Esophagus muscularis mucosa (tissue), 4 donors: ENCODE measurements around the gene OGN. TPM values are rescaled to one million over a fixed set of nuclear protein-coding genes. Genes with fewer than 3 reads are reported as not detected.

Source experiments
- DNase-seq: peaks from one replicate; pipeline ENCODE4 v3.0.0-alpha.2; 2017; ENCODE audit errors: extremely low spot score
- H3K27ac ChIP-seq, 4 donors: fragments of 200-600 bp; sonication (generic); replicated peaks in 1 of 4; 1 replicate in 3 of 4; 2 replicates in 1 of 4; pipeline ENCODE4 v1.5.1; 2016 to 2019; ENCODE audit warnings: mild to moderate bottlenecking in 1 of 4
- H3K27me3 ChIP-seq, 4 donors: fragments of 200-600 bp; sonication (generic); one replicate each; pipeline versions ENCODE4 v1.5.1 to v1.6.0; 2016 to 2019
- H3K36me3 ChIP-seq, 4 donors: fragments of 200-600 bp; sonication (generic); one replicate each; pipeline ENCODE4 v1.5.1; 2016 to 2019
- H3K4me1 ChIP-seq, 4 donors: fragments of 200-600 bp; sonication (generic); one replicate each; pipeline ENCODE4 v1.5.1; 2016 to 2019
- H3K4me3 ChIP-seq, 4 donors: fragments of 200-600 bp; sonication (generic); 1 replicate in 2 of 4; 2 replicates in 2 of 4; pipeline ENCODE4 v1.5.1; 2016 to 2019; ENCODE audit warnings: mild to moderate bottlenecking in 4 of 4, moderate library complexity in 1 of 4
- H3K9me3 ChIP-seq, 4 donors: fragments of 200-600 bp; sonication (generic); 1 replicate in 3 of 4; 2 replicates in 1 of 4; pipeline ENCODE4 v1.5.1; 2016 to 2019
- EP300 ChIP-seq: sonication (generic); formaldehyde crosslinking; IDR thresholded peaks from one replicate; pipeline ENCODE4 v1.6.1; 2017; ENCODE audit warnings: antibody characterized with exemption
- POLR2A ChIP-seq: fragments of 450-650 bp; IDR thresholded peaks from one replicate; pipeline ENCODE4 v1.6.1; 2017; ENCODE audit warnings: antibody characterized with exemption, moderate library complexity, mild to moderate bottlenecking, low read depth
- POLR2AphosphoS5 ChIP-seq, 2 donors: sonication (generic); formaldehyde crosslinking; IDR thresholded peaks; one replicate each; pipeline ENCODE4 v1.6.1; 2017; ENCODE audit warnings: antibody characterized with exemption in 2 of 2
- WGBS: methylation state at CpG from one replicate; pipeline ENCODE4 v1.1.5; 2018; 5-methylcytosine and 5-hydroxymethylcytosine counted together
- intact Hi-C: fragments of 100-400 bp; cut with DNase I; formaldehyde crosslinking; loops from one replicate; pipeline ENCODE4 v1.15.1; 2023
- total RNA-seq, 4 donors: library from RNA; depleted of rRNA; stranded (reverse); fragments of >200 nt; gene quantifications; one replicate each; pipeline versions ENCODE4 v1.1.0 to v1.2.1, GENCODE V29; 2016
- TF ChIP-seq, protein P1 (sequence below), 3 experiments: fragments of 200-600 bp in 2 of 3; fragments of 450-650 bp in 1 of 3; sonication (generic) in 2 of 3; IDR thresholded peaks; one replicate each; pipeline ENCODE4 v1.5.1; 2017 to 2019; ENCODE audit warnings: antibody characterized with exemption in 3 of 3, mild to moderate bottlenecking in 2 of 3, moderate library complexity in 1 of 3

OGN gene
- total RNA-seq, 4 donors from 2014 or later: 16.5 to 42.1 (median 20.0) TPM

- Histone ChIP-seq H3K27me3 (no peaks in the 10 kb centered on the region), H3K9me3 (peaks cover 0 to 7% (median 3%) of the 10 kb centered on the region in 4 donors), H3K27ac (peak overlapping the region in 1 of 4 donors; percentile 14), H3K36me3 (peaks cover 0 to 5% (median 0%) of the 10 kb centered on the region in 4 donors), H3K4me1 (no peaks in the 10 kb centered on the region), H3K4me3 (no peak overlapping the region)
- TF ChIP-seq POLR2A: no peak
- TF ChIP-seq, protein P1, sequence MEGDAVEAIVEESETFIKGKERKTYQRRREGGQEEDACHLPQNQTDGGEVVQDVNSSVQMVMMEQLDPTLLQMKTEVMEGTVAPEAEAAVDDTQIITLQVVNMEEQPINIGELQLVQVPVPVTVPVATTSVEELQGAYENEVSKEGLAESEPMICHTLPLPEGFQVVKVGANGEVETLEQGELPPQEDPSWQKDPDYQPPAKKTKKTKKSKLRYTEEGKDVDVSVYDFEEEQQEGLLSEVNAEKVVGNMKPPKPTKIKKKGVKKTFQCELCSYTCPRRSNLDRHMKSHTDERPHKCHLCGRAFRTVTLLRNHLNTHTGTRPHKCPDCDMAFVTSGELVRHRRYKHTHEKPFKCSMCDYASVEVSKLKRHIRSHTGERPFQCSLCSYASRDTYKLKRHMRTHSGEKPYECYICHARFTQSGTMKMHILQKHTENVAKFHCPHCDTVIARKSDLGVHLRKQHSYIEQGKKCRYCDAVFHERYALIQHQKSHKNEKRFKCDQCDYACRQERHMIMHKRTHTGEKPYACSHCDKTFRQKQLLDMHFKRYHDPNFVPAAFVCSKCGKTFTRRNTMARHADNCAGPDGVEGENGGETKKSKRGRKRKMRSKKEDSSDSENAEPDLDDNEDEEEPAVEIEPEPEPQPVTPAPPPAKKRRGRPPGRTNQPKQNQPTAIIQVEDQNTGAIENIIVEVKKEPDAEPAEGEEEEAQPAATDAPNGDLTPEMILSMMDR (IDR thresholded peaks at IDR 0.05): no peak
- no peak for TF ChIP-seq EP300
- TF ChIP-seq POLR2AphosphoS5 (IDR thresholded peaks at IDR 0.05): no peak
- no peak for DNase-seq
- intact Hi-C loops: no loop called here
- 66% methylated on average over 2 of the region's 2 CpGs for WGBS
Observed at GRCh38 chr9:92369075-92369474, 35.3 kb downstream of the OGN start.

DNA sequence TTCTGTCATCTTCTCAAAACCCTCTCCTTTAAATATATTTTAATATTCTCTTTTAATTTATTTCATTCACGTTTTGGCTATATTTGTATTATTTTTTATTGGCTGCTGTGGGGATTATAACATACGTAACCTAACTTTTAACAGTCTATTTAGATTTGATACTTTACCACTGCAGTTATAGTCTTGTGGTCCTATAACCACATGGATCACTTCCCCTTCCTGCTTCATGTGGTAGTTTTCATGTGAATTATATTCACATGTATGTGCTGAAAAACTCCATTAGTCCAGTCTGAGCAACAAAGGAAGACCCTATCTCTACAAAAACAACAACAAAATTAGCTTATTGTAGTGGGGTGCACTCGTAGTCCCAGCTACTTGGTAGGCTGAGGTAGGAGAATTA is 44.3 kb downstream of the OGN start:
- TF ChIP-seq POLR2AphosphoS5 (IDR thresholded peaks at IDR 0.05) (no peak), POLR2A (no peak)
- WGBS: 59% methylated on average over 3 of the region's 3 CpGs
- Histone ChIP-seq H3K4me1 (peaks cover 0 to 9% (median 8%) of the 10 kb centered on the region in 4 donors), H3K4me3 (no peak overlapping the region), H3K36me3 (peaks cover 0 to 3% (median 0%) of the 10 kb centered on the region in 4 donors), H3K27ac (no peak overlapping the region), H3K9me3 (peaks cover 0 to 11% (median 8%) of the 10 kb centered on the region in 4 donors), H3K27me3 (no peaks in the 10 kb centered on the region)
- DNase-seq: no peak
- intact Hi-C loops: no loop called here

GRCh38 chr9:92359394-92359995 is 44.9 kb downstream of the OGN start:
- no peak overlapping the region for H3K4me3 ChIP-seq
- DNase-seq: no peak
- TF ChIP-seq POLR2A (no peak), EP300 (no peak), POLR2AphosphoS5 (IDR thresholded peaks at IDR 0.05) (no peak)
- TF ChIP-seq, protein P1 (IDR thresholded peaks at IDR 0.05): no peak
- intact Hi-C loops: no loop called here
- H3K27ac ChIP-seq: no peak overlapping the region
- H3K36me3 ChIP-seq: peaks cover 0 to 3% (median 0%) of the 10 kb centered on the region in 4 donors
- peaks cover 0 to 15% (median 12%) of the 10 kb centered on the region in 4 donors for H3K9me3 ChIP-seq
- no peaks in the 10 kb centered on the region for H3K27me3 ChIP-seq
- peaks cover 0 to 9% (median 8%) of the 10 kb centered on the region in 4 donors for H3K4me1 ChIP-seq
- 23% methylated on average over 2 of the region's 2 CpGs for WGBS

DNA sequence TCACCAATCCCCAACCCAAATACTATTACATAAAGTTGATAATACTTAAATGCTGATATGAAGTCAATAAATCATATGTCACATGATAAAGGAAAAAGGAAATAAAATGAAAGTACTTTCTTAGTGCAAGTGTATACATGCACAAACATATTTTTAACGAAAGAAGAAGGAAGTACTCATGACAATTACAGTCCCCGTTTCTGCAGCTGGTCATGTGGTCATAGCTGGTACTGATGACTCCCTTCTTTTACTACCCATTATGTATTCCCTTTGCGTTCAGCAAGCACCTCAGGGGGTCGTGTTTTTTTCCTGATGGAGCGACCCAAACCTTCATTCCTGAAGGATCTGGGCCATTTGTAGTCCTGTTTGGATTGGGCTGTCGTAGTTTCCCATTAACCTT is 51.3 kb downstream of the OGN start:
- H3K27me3 ChIP-seq: no peaks in the 10 kb centered on the region
- TF ChIP-seq POLR2A (no peak), EP300 (no peak), POLR2AphosphoS5 (IDR thresholded peaks at IDR 0.05) (no peak)
- TF ChIP-seq, protein P1 (IDR thresholded peaks at IDR 0.05): no peak
- peaks cover 0 to 25% (median 22%) of the 10 kb centered on the region in 4 donors for H3K4me1 ChIP-seq
- peaks cover 0 to 3% (median 0%) of the 10 kb centered on the region in 4 donors for H3K36me3 ChIP-seq
- H3K27ac ChIP-seq: no peak overlapping the region
- WGBS: 87% methylated on average over 6 of the region's 6 CpGs
- peaks cover 0 to 14% (median 12%) of the 10 kb centered on the region in 4 donors for H3K9me3 ChIP-seq
- intact Hi-C loops: no loop called here
- no peak for DNase-seq
- H3K4me3 ChIP-seq: no peak overlapping the region

DNA sequence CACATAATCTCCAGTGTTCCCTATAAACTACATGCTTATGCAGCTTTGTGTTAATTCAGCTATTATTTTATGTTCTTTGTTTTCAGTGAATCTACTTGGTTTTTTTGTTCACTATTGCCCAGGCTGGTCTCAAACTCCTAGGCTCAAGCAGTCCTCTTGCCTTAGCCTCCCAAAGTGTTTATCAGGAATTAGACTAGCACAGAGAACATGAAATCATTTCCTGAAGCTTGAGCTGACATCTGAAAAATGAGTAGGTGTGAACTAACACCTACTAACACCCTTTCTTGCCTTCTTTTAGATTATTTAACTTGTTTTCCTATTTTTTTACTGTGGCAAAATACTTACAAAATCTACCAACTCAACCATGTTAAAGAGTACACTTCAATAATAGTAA is 53.6 kb downstream of the OGN start:
- Histone ChIP-seq H3K27me3 (no peaks in the 10 kb centered on the region), H3K36me3 (peaks cover 0 to 4% (median 0%) of the 10 kb centered on the region in 4 donors), H3K4me3 (no peak overlapping the region), H3K4me1 (peaks cover 0 to 30% (median 24%) of the 10 kb centered on the region in 4 donors), H3K9me3 (peaks cover 0 to 7% (median 5%) of the 10 kb centered on the region in 4 donors), H3K27ac (peak overlapping the region; percentile 67 to 78 (median 69))
- no peak for TF ChIP-seq POLR2AphosphoS5 (IDR thresholded peaks at IDR 0.05)
- TF ChIP-seq, protein P1 (IDR thresholded peaks at IDR 0.05): no peak
- TF ChIP-seq EP300: no peak
- intact Hi-C loops: no loop called here
- no peak for DNase-seq
